GM21515 (cell line): Measurements from ENCODE around the gene PVRIG.
"Not testable (repeated sequence)": the region's sequence is repeated elsewhere in the genome, so short reads cannot be mapped to it uniquely, and the experiment has no call there.

Experiments used
- ATAC-seq: cut with Tn5 transposase; IDR thresholded peaks from one replicate; pipeline ENCODE4 v1.9.1; 2021; ENCODE audit not compliant: unreplicated experiment

Gene PVRIG

DNA sequence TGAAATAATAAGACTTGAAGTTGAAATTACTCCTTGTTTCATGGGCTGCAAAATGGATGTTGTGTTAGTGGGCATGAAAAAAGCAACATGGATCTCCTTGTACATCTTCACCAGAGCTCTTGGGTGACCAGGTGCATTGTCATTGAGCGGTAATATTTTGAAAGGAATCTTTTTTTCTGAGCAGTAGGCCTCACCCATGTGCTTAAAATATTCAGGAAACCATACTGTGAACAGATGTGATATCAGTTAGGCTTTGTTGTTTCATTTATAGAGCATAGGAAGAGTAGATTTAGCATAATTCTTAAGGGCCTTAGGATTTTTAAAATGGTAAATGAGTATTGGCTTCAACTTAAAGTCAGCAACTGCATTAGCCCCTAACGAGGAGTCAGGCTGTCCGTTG is 26.8 kb upstream of the PVRIG start:
- no peak for ATAC-seq

- no peak for ATAC-seq
Observed at GRCh38 chr7:100195222-100195621, 24.5 kb upstream of the PVRIG start.

DNA sequence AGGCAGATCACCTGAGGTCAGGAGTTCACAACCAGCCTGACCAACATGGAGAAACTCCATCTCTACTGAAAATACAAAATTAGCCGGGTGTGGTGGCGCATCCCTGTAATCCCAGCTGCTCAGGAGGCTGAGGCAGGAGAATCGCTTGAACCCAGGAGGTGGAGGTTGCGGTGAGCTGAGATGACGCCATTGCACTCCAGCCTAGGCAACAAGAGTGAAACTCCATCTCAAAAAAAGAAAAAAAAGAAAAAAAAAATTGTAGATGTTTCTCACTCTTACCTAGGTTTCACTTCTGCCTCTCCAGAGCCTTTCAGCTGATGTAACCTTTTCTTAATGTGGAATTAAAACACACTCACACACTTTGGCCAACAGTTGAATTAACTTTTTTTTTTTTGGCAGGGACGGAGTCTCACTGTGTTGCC is 23.8 kb upstream of the PVRIG start:
- ATAC-seq: not testable (repeated sequence)

GRCh38 chr7:100198266-100198665 is 21.5 kb upstream of the PVRIG start:
- no peak for ATAC-seq

GRCh38 chr7:100200693-100201092 is 19.1 kb upstream of the PVRIG start:
- no peak for ATAC-seq

- ATAC-seq: no peak
Observed at GRCh38 chr7:100204454-100204853, 15.3 kb upstream of the PVRIG start.

DNA sequence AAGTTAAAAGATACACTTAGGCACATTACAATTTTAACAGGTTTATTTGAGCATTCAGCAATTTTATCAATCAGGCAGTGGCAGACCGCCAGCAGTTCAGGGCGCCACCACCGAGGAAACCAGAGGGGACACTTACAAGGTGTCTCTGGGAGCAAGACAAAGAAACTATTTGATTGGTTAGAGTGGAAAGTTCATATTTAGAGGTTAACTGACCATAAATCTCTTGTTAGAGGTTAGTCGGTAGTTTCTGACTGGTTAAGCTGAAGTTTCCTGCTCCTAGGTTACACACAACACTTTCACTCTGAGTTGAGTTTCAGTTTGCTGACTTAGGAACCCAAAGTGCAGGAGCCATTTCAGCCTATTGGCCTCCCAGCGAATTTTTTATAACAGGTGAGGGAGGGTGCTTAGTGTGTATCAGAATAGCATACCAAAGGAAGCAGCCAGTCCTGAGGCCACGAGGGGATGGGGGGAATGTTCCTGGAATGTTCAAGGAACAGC is 10.8 kb upstream of the PVRIG start:
- peak; percentile 63 for ATAC-seq

DNA sequence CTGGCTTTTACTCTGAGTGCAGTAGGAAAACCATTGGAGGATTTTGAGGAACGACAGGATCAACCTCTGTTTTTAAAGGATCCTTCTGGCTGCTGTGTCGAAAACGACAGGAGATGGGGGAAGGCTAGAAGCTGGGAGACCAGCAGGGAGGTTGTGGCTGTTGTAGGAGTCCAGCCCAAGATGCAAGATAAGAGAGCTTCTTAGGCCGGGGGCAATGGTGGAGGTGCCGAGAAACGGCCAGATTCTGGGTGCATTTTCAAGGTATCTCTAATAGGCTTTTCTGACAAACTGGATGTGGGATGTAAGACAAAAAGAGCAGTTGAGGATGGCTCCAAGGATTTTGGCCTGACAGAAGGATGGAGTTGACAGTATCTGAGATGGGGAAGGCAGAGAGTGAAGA is 10.3 kb upstream of the PVRIG start:
- ATAC-seq: no peak

DNA sequence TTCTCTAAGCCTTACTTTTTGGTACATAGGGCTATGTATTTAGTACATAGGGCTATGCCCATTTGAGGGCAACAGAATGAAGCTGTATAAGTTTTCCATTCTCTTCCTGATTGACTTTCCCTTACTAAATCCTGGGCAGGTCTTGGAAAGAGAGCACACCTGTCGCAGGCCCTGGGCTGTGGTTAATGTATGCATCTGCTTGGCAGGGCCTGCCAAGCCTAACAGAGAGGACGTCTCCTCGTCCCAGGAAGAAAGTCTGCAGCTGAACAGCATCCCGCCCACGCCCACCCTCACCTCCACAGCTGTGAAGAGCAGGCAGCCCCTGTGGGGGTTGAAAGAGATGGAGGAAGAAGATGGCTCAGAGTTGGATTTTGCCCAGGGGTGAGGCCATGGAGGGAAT is 8.9 kb upstream of the PVRIG start:
- ATAC-seq: no peak

DNA sequence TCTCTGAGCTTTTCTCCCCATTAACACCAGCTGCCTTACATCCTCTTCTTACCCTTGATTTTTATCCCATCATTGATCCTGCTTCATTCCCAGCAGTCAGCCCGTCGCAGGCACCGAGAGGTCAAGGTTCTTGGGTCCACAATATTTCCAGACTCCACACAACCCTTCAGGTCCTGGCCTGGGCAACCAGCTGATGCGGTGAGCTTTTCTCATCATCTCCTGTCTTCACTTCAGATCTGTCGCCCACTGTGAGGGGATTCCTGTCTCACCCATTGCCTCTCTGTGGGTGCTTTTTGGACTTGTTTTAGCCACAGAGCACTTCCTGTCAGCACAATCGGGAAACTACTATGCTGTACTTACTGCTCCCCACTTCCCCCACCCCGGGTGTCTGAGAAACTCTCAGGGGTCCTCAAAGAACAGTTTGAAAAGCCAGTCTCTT is 8.4 kb upstream of the PVRIG start:
- ATAC-seq: peak; percentile 33

DNA sequence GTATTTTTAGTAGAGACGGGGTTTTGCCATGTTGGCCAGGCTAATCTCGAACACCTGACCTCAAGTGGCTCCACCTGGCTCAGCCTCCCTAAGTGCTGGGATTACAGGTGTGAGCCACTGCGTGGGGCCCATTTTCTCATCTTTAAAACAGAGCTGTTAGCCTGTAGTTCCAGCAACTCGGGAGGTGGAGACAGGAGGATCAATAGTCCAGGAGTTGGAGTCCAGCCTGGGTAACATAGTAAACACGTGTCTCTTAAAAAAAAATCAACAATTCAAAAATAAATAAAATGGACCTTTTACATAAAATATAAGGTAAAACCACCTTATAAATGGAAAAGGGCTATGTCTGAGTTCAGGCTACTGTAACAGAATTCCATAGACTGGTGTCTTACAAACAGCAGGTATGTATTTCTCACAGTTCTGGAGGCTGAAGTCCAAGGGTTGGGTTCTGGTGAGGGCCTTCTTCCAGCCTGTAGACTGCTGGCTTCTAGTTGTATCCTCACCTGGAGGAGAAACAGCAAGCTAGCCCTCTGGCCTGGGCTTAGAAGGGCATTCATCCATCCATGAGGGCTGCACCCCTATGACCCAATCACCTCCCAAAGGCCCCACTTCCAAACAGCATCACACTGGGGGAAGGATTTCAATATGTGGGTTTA is 7.0 kb upstream of the PVRIG start:
- no peak for ATAC-seq

- ATAC-seq: no peak
Observed at GRCh38 chr7:100213672-100214071, 6.1 kb upstream of the PVRIG start.

- ATAC-seq: not testable (repeated sequence)
Observed at GRCh38 chr7:100214356-100214755, 5.4 kb upstream of the PVRIG start.

GRCh38 chr7:100215895-100216294 is 3.9 kb upstream of the PVRIG start:
- no peak for ATAC-seq

DNA sequence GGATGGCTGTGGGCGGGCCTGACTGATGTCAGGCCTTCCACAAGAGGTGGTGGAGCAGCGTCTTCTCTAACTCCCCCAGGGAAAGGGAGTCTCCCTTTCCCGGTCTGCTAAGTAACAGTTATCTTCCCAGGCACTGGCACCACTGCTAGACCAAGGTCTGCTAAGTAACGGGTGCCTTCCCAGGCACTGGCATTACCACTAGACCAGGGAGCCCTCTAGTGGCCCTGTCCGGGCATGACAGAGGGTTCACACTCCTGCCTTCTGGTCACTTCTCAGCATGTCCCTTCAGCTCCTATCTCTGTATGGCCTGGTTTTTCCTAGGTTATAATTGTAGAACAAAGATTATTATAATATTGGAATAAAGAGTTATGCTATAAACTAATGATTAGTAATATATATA is 1.8 kb upstream of the PVRIG start:
- ATAC-seq: not testable (repeated sequence)

- no peak for ATAC-seq
Observed at GRCh38 chr7:100219271-100219737, 445 bp upstream of the PVRIG start.

- no peak for ATAC-seq
Observed at GRCh38 chr7:100220586-100221230, 959 bp downstream of the PVRIG start.

- ATAC-seq: peak; percentile 48
Observed at GRCh38 chr7:100221231-100221718, 1.5 kb downstream of the PVRIG start.

GRCh38 chr7:100221767-100222444 is 2.2 kb downstream of the PVRIG start:
- ATAC-seq: no peak

- no peak for ATAC-seq
Observed at GRCh38 chr7:100222445-100223132, 2.8 kb downstream of the PVRIG start.

- ATAC-seq: not testable (repeated sequence)
Observed at GRCh38 chr7:100223376-100223927, 3.7 kb downstream of the PVRIG start.
